Caco-2 (cell line): Measurements from ENCODE around the gene SELENOI. TPM values are rescaled to one million over a fixed set of nuclear protein-coding genes. Genes with fewer than 3 reads are reported as not detected.

Experiments
- Bru-seq: library from RNA; stranded (reverse); fragments of 400-500 nt; gene quantifications from one replicate; lab custom pipeline; 2021; lab: Mats Ljungman, UMichigan
- BruChase-seq, 2 experiments: library from RNA; stranded (reverse); fragments of 400-500 nt; gene quantifications; one replicate each; lab custom pipeline; 2021; lab: Mats Ljungman, UMichigan
- BruUV-seq: library from RNA; stranded (reverse); fragments of 400-500 nt; replicated peaks from 2 replicates; lab custom pipeline; 2021; lab: Mats Ljungman, UMichigan
- CTCF ChIA-PET: fragments of 300-600 bp; sonication (Branson Sonifier 250); formaldehyde crosslinking; loops from one replicate; lab custom pipeline; 2022; ENCODE audit warnings: antibody characterized with exemption; lab: Charles Lee
- POLR2A ChIA-PET: fragments of 300-600 bp; sonication (Branson Sonifier 250); formaldehyde crosslinking; loops from one replicate; lab custom pipeline; 2022; ENCODE audit warnings: antibody characterized with exemption; lab: Charles Lee
- DNase-seq, 2 experiments: peaks; one replicate each; pipeline versions ENCODE4 v3.0.0 to v3.0.0-alpha.2; 2020 to 2022
- H3K27me3 ChIP-seq: replicated peaks from 2 replicates; pipeline ENCODE4 v1.6.0; 2011; ENCODE audit warnings: low read length; ENCODE audit not compliant: control insufficient read depth, insufficient read depth
- H3K36me3 ChIP-seq: 2 replicates; pipeline ENCODE4 v1.5.1; 2011; ENCODE audit warnings: low read length; ENCODE audit not compliant: control insufficient read depth, insufficient read depth
- H3K4me1 ChIP-seq: fragments of 250-450 bp; sonication (Bioruptor Pico); 2 replicates; pipeline ENCODE4 v1.5.1; 2020; ENCODE audit warnings: mild to moderate bottlenecking
- H3K4me3 ChIP-seq: 2 replicates; pipeline ENCODE4 v1.5.1; 2011; ENCODE audit warnings: low read depth, mild to moderate bottlenecking, control low read depth, low read length
- H3K9me3 ChIP-seq: fragments of 250-450 bp; sonication (Bioruptor Pico); 2 replicates; pipeline ENCODE4 v1.5.1; 2020; ENCODE audit warnings: mild to moderate bottlenecking, moderate library complexity
- H3K27ac Mint-ChIP-seq: one replicate; pipeline ENCODE4 v1.8.0; 2022; ENCODE audit warnings: mixed read lengths; ENCODE audit not compliant: unreplicated experiment
- H3K27me3 Mint-ChIP-seq: one replicate; pipeline ENCODE4 v1.8.0; 2022; ENCODE audit warnings: mixed read lengths; ENCODE audit not compliant: insufficient read depth, unreplicated experiment
- H3K36me3 Mint-ChIP-seq: one replicate; pipeline ENCODE4 v1.8.0; 2022; ENCODE audit warnings: mild to moderate bottlenecking, mixed read lengths; ENCODE audit not compliant: insufficient read depth, unreplicated experiment
- H3K4me1 Mint-ChIP-seq: one replicate; pipeline ENCODE4 v1.8.0; 2022; ENCODE audit warnings: low read depth, mixed read lengths; ENCODE audit not compliant: unreplicated experiment
- H3K4me3 Mint-ChIP-seq: one replicate; pipeline ENCODE4 v1.8.0; 2022; ENCODE audit warnings: mild to moderate bottlenecking, moderate library complexity, mixed read lengths; ENCODE audit not compliant: unreplicated experiment
- H3K9me3 Mint-ChIP-seq: one replicate; pipeline ENCODE4 v1.8.0; 2022; ENCODE audit warnings: mixed read lengths; ENCODE audit not compliant: unreplicated experiment
- CTCF ChIP-seq, 2 experiments: fragments of 200-600 bp in 1 of 2; IDR thresholded peaks; 1 replicate in 1 of 2; 2 replicates in 1 of 2; pipeline versions ENCODE4 v1.5.1 to v1.8.0; 2011 to 2022; ENCODE audit warnings: antibody characterized with exemption in 1 of 2, control low read depth in 1 of 2, inconsistent platforms in 1 of 2, low read depth in 1 of 2, low read length in 1 of 2, mild to moderate bottlenecking in 1 of 2, moderate library complexity in 1 of 2; ENCODE audit not compliant: insufficient read depth in 1 of 2, severe bottlenecking in 1 of 2, unreplicated experiment in 1 of 2
- intact Hi-C: fragments of 100-400 bp; cut with micrococcal nuclease; formaldehyde crosslinking; loops from one replicate; pipeline ENCODE4 v1.10.0; 2022; ENCODE audit not compliant: unreplicated experiment
- long read RNA-seq: library from polyadenylated mRNA; stranded (forward); transcript quantifications from one replicate; pipeline ENCODE4 v2.0.0, GENCODE V29; 2022
- total RNA-seq: library from RNA; stranded (reverse); gene quantifications from 2 replicates; pipeline ENCODE4 v1.2.3, GENCODE V29; 2022

Gene SELENOI
- total RNA-seq = 61.3 and 68.9 TPM in 2 replicates
- Bru-seq, nascent RNA = percentile 92 among the genes with signal in this experiment
- percentile 97 among the genes with signal in this experiment for BruChase-seq, experiment 1, labeled RNA remaining after a 2-hour chase
- BruChase-seq, experiment 2, labeled RNA remaining after a 6-hour chase = percentile 97 among the genes with signal in this experiment
- long read RNA-seq, full-length matches to known transcripts = 12 of 25 reads
- long read RNA-seq, partial matches to known transcripts = 11 of 25 reads
- long read RNA-seq, other reads (novel, unspliced or antisense) = 2 of 25 reads

DNA sequence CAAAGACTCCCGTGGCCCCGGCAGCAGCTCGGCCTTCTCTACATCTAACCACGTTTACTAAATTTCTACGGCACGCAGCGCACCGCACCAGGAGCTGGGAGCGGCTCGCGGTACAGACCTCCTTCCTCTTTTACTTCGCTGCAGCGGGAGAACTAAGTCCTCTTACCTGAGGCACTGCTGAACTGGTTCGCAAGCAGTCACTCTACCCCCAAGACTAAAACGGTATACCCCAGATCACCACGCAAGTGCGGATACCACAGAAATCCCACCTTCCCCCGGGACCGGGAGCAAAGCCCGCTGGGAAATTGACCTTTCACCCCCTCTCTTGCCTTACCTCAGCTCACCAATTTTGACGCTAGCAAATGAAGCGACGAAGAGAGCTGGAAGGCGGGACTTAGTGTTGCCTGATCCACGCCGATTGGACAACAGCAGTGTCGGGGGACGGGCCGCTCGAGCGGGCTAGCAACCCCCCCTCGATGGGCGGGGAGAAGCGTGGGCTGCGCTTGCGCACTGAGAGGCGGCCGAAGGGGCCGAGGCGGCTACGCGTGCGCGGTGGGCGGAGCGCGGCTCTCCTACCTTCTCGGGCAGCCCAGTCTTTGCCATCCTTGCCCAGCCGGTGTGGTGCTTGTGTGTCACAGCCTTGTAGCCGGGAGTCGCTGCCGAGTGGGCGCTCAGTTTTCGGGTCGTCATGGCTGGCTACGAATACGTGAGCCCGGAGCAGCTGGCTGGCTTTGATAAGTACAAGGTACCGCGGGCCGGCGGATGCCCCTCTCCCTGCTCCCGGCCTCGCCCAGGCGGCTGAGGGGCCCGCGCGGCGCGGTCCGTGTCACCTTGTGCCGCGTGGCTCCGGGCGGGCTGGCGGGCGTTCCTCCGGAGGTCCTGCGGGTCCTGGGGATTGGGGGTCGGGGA, at the start of gene SELENOI:
Gene SELENOI, plus strand, starts transcription at position 599 of the 909 bp plus-strand sequence. Its CDS starts 90 bp downstream, at position 689.
- CTCF ChIA-PET = interaction anchor here (0.7 to 0.9 kb wide), 2 partner anchors 13 to 123 kb away, joined by 3 read pairs; no protein-coding TSS in a partner anchor
- Histone ChIP-seq H3K4me3 (peak within 1 kb of the TSS; percentile 66), H3K36me3 (no peaks in the 10 kb centered on the region), H3K9me3 (no peaks in the 10 kb centered on the region), H3K4me1 (peaks cover 29% of the 10 kb centered on the region), H3K27me3 (no peaks in the 10 kb centered on the region)
- Mint-ChIP-seq H3K4me1 (peaks cover 26% of the 10 kb centered on the region), H3K27me3 (no peaks in the 10 kb centered on the region), H3K27ac (peak within 1 kb of the TSS; percentile 100), H3K36me3 (peaks cover 28% of the 10 kb centered on the region), H3K4me3 (peak within 1 kb of the TSS; percentile 100), H3K9me3 (no peaks in the 10 kb centered on the region)
- BruUV-seq = no TSS peak
- DNase-seq = peak; percentile 99 to 100
- no peak for TF ChIP-seq CTCF (IDR thresholded peaks at IDR 0.05; ENCODE audit: insufficient read depth in 1 of 2, low read depth in 1 of 2, low read length in 1 of 2, severe bottlenecking in 1 of 2, unreplicated experiment in 1 of 2)
- intact Hi-C loops = loop anchor here (2.0 to 10.0 kb wide), 3 partner anchors 101 to 471 kb away; partner anchors contain the start of genes ASXL2, HADHA and HADHB
- POLR2A ChIA-PET = interaction anchor here (0.5 to 1.4 kb wide), 13 partner anchors 13 to 1304 kb away, joined by 3 to 11 read pairs (median 3); partner anchors contain the start of genes HADHA and HADHB

DNA sequence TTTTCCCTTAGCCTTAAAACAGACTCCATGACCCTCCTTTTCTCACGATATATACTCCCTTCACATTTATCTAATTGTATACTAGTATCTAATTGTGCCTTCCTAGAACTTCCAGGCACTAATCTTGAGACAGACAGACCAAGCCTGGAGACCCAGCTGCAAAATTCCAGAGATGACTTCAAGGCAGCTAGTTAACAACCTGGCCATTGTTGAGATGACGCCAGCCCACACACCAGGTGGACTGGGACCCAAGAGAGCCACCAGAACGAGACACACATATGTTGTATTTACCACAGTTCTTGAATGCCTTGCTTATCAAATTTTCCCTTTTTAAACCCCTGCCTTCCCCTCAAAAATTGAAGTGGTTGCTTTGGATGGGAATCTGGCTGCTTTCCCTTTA, 48.9 kb upstream of the SELENOI start:
- ChIA-PET CTCF (no interaction called here), POLR2A (no interaction called here)
- Histone ChIP-seq H3K4me1 (peaks cover 22% of the 10 kb centered on the region), H3K27me3 (no peaks in the 10 kb centered on the region), H3K36me3 (no peaks in the 10 kb centered on the region), H3K4me3 (no peak overlapping the region), H3K9me3 (no peaks in the 10 kb centered on the region; the same call in 1 of the 2 replicates)
- DNase-seq = no peak
- BruUV-seq = no TSS peak
- Mint-ChIP-seq H3K27me3 (no peaks in the 10 kb centered on the region), H3K9me3 (no peaks in the 10 kb centered on the region), H3K4me3 (no peak overlapping the region), H3K36me3 (no peaks in the 10 kb centered on the region), H3K4me1 (peaks cover 12% of the 10 kb centered on the region), H3K27ac (no peak overlapping the region)
- intact Hi-C loops = no loop called here
- no peak for TF ChIP-seq CTCF (IDR thresholded peaks at IDR 0.05; ENCODE audit: insufficient read depth in 1 of 2, low read depth in 1 of 2, low read length in 1 of 2, severe bottlenecking in 1 of 2, unreplicated experiment in 1 of 2)

DNA sequence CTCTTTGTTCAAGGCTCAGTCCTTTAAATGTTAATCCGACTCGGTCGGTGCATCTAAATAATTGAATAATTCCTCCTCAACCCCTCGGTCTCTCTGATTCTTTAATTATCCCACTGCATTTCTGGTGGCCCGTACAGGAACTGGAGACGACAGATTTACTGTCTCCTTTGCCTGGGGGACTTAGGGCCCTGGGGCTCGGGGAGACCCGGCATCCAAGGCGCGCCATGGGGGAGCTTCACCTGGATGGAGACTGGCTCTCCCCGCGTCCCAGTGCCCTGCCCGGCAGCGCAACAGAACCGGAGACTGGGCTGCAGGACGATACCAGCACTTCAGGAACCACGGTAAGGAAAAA, 47.7 kb upstream of the SELENOI start:
- POLR2A ChIA-PET = no interaction called here
- H3K9me3 ChIP-seq = no peaks in the 10 kb centered on the region; the same call in 1 of the 2 replicates
- H3K27ac Mint-ChIP-seq = no peak overlapping the region
- H3K4me3 Mint-ChIP-seq = no peak overlapping the region
- H3K4me1 ChIP-seq = peaks cover 15% of the 10 kb centered on the region; the same call in 1 of the 2 replicates
- H3K27me3 Mint-ChIP-seq = no peaks in the 10 kb centered on the region
- H3K27me3 ChIP-seq = no peaks in the 10 kb centered on the region
- no peaks in the 10 kb centered on the region for H3K36me3 Mint-ChIP-seq
- H3K4me1 Mint-ChIP-seq = peaks cover 7% of the 10 kb centered on the region
- DNase-seq = no peak
- no peaks in the 10 kb centered on the region for H3K36me3 ChIP-seq
- TF ChIP-seq CTCF (IDR thresholded peaks at IDR 0.05; ENCODE audit: insufficient read depth in 1 of 2, low read depth in 1 of 2, low read length in 1 of 2, severe bottlenecking in 1 of 2, unreplicated experiment in 1 of 2) = no peak
- H3K4me3 ChIP-seq = no peak overlapping the region
- no peaks in the 10 kb centered on the region for H3K9me3 Mint-ChIP-seq
- CTCF ChIA-PET = no interaction called here
- intact Hi-C loops = no loop called here
- BruUV-seq = no TSS peak
